Measurements from ENCODE around the gene MYBPC2.

DNA sequence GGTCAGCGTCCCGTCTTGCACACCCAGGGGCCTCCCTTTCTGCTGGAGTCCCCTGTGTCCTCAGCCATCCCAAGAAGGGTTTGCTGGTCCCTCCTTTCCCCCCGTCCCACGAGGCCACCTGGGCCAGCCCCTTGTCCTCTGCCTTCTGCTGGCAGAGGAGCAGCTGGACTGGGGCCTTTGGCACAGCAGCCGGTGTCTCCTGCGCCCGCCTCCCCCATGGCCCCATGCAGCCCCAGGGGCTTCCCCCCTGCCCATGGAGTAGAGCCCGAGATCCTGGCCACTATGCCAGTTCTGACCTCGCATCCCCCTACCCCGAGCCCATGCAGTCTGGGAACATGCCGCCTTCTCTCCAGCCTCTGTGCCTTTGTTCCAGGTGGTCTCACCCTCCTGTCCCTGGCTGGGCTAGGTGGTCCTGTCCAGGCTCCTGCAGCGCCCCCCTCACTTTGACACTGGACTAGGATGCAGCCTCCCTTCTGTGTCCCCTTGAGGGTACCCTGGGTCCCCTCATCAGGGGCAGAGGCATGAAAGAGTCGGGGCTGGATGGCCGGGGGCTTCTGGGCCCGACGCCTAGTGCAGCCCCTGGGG, 49.7 kb downstream of the MYBPC2 start:
- TF ChIP-seq POLR2AphosphoS5 (IDR thresholded peaks at IDR 0.05; ENCODE audit: low read depth, low read length) (no peak), TAF1 (IDR thresholded peaks at IDR 0.05; ENCODE audit: borderline replicate concordance, insufficient read depth, low read length) (no peak), FOXP2 (optimal IDR thresholded peaks at IDR 0.05; ENCODE audit: borderline replicate concordance, extremely low read depth, extremely low read length, insufficient read depth) (no peak), SIN3A (IDR thresholded peaks at IDR 0.05; ENCODE audit: borderline replicate concordance, insufficient read depth, low read length) (no peak)
